Stimulated activated effector memory CD8-positive, alpha-beta T cell treated with anti-CD3 and anti-CD28 coated beads, Interleukin-12 subunit alpha, Interleukin-12 subunit beta, amount 100 ng/mL, for 72 hours (primary cell): ENCODE results near the gene TMEM232.

Source experiments
- ATAC-seq: fragments of 150-1000 bp; cut with Tn5 transposase; 2 replicates; pipeline ENCODE4 v1.10.0; 2021
- DNase-seq, 2 donors: peaks; one replicate each; pipeline ENCODE4 v3.0.0; 2021 to 2022; ENCODE audit warnings: low spot score in 2 of 2
- H3K27ac Mint-ChIP-seq: one replicate; pipeline ENCODE4 v1.8.0; 2022; ENCODE audit warnings: mild to moderate bottlenecking, mixed read lengths
- H3K36me3 Mint-ChIP-seq: one replicate; pipeline ENCODE4 v1.8.0; 2022; ENCODE audit warnings: mild to moderate bottlenecking, mixed read lengths
- H3K4me1 Mint-ChIP-seq: one replicate; pipeline ENCODE4 v1.8.0; 2022; ENCODE audit warnings: mixed read lengths
- H3K4me3 Mint-ChIP-seq: one replicate; pipeline ENCODE4 v1.8.0; 2022; ENCODE audit warnings: mild to moderate bottlenecking, mixed read lengths
- H3K9me3 Mint-ChIP-seq: one replicate; pipeline ENCODE4 v1.8.0; 2022; ENCODE audit warnings: mixed read lengths

TMEM232 gene

GRCh38 chr5:110463106-110463505 is 263.4 kb downstream of the TMEM232 start:
- Mint-ChIP-seq H3K4me1 (no peaks in the 10 kb centered on the region), H3K27ac (no peak overlapping the region), H3K36me3 (no peaks in the 10 kb centered on the region), H3K9me3 (no peaks in the 10 kb centered on the region), H3K4me3 (no peak overlapping the region)
- ATAC-seq (no peak), DNase-seq (no peak)

- H3K9me3 Mint-ChIP-seq, result no peaks in the 10 kb centered on the region
- DNase-seq (no peak), ATAC-seq (no peak)
- H3K4me3 Mint-ChIP-seq, result no peak overlapping the region
- no peaks in the 10 kb centered on the region for H3K36me3 Mint-ChIP-seq
- no peak overlapping the region for H3K27ac Mint-ChIP-seq
- no peaks in the 10 kb centered on the region for H3K4me1 Mint-ChIP-seq
Measured at GRCh38 chr5:110460837-110461236, 265.6 kb downstream of the TMEM232 start.

- Mint-ChIP-seq H3K27ac (no peak overlapping the region), H3K36me3 (no peaks in the 10 kb centered on the region), H3K4me3 (no peak overlapping the region), H3K4me1 (no peaks in the 10 kb centered on the region), H3K9me3 (no peaks in the 10 kb centered on the region)
- ATAC-seq (no peak), DNase-seq (no peak)
Measured at GRCh38 chr5:110458313-110458712, 268.2 kb downstream of the TMEM232 start.

- Mint-ChIP-seq H3K4me1 (no peaks in the 10 kb centered on the region), H3K9me3 (no peaks in the 10 kb centered on the region), H3K36me3 (no peaks in the 10 kb centered on the region), H3K27ac (no peak overlapping the region), H3K4me3 (no peak overlapping the region)
- DNase-seq (no peak), ATAC-seq (peak; percentile 50)
Measured at GRCh38 chr5:110442856-110443255, 283.6 kb downstream of the TMEM232 start.

GRCh38 chr5:110441035-110441434 is 285.4 kb downstream of the TMEM232 start:
- ATAC-seq (peak; percentile 35), DNase-seq (no peak)
- no peaks in the 10 kb centered on the region for H3K9me3 Mint-ChIP-seq

GRCh38 chr5:110440058-110440457 is 286.4 kb downstream of the TMEM232 start:
- Mint-ChIP-seq H3K4me1 (no peaks in the 10 kb centered on the region), H3K9me3 (no peaks in the 10 kb centered on the region), H3K36me3 (no peaks in the 10 kb centered on the region), H3K27ac (no peak overlapping the region), H3K4me3 (no peak overlapping the region)
- ATAC-seq, result no peak
- DNase-seq, result no peak

More at GRCh38 chr5:110441035-110441434, 285.4 kb downstream of the TMEM232 start:
- Mint-ChIP-seq H3K27ac (no peak overlapping the region), H3K4me3 (no peak overlapping the region), H3K4me1 (no peaks in the 10 kb centered on the region), H3K36me3 (no peaks in the 10 kb centered on the region)

GRCh38 chr5:110439296-110439695 is 287.2 kb downstream of the TMEM232 start:
- no peak for ATAC-seq
- no peak overlapping the region for H3K27ac Mint-ChIP-seq
- H3K36me3 Mint-ChIP-seq, result no peaks in the 10 kb centered on the region
- H3K4me1 Mint-ChIP-seq, result no peaks in the 10 kb centered on the region
- no peak overlapping the region for H3K4me3 Mint-ChIP-seq
- no peaks in the 10 kb centered on the region for H3K9me3 Mint-ChIP-seq
- DNase-seq, result no peak

- H3K4me3 Mint-ChIP-seq, result no peak overlapping the region
- DNase-seq, result no peak
Measured at GRCh38 chr5:110435207-110435606, 291.3 kb downstream of the TMEM232 start.

GRCh38 chr5:110431603-110432002 is 294.9 kb downstream of the TMEM232 start:
- H3K4me3 Mint-ChIP-seq, result no peak overlapping the region
- no peaks in the 10 kb centered on the region for H3K36me3 Mint-ChIP-seq
- H3K9me3 Mint-ChIP-seq, result peaks cover 4% of the 10 kb centered on the region
- ATAC-seq, result no peak
- H3K27ac Mint-ChIP-seq, result no peak overlapping the region
- H3K4me1 Mint-ChIP-seq, result no peaks in the 10 kb centered on the region
- no peak for DNase-seq

More at GRCh38 chr5:110435207-110435606, 291.3 kb downstream of the TMEM232 start:
- Mint-ChIP-seq H3K36me3 (no peaks in the 10 kb centered on the region), H3K27ac (no peak overlapping the region), H3K4me1 (no peaks in the 10 kb centered on the region), H3K9me3 (peaks cover 4% of the 10 kb centered on the region)
- ATAC-seq, result no peak

GRCh38 chr5:110414360-110414759 is 312.1 kb downstream of the TMEM232 start:
- Mint-ChIP-seq H3K9me3 (no peaks in the 10 kb centered on the region), H3K4me1 (no peaks in the 10 kb centered on the region), H3K36me3 (no peaks in the 10 kb centered on the region), H3K27ac (no peak overlapping the region), H3K4me3 (no peak overlapping the region)
- ATAC-seq (no peak), DNase-seq (no peak)

GRCh38 chr5:110413856-110414255 is 312.6 kb downstream of the TMEM232 start:
- Mint-ChIP-seq H3K4me1 (no peaks in the 10 kb centered on the region), H3K36me3 (no peaks in the 10 kb centered on the region), H3K27ac (no peak overlapping the region), H3K4me3 (no peak overlapping the region), H3K9me3 (no peaks in the 10 kb centered on the region)
- no peak for ATAC-seq
- no peak for DNase-seq

GRCh38 chr5:110409571-110409970 is 316.9 kb downstream of the TMEM232 start:
- H3K27ac Mint-ChIP-seq, result no peak overlapping the region
- DNase-seq (no peak), ATAC-seq (no peak)
- no peaks in the 10 kb centered on the region for H3K9me3 Mint-ChIP-seq
- H3K4me3 Mint-ChIP-seq, result no peak overlapping the region
- H3K4me1 Mint-ChIP-seq, result no peaks in the 10 kb centered on the region
- no peaks in the 10 kb centered on the region for H3K36me3 Mint-ChIP-seq

- ATAC-seq (no peak), DNase-seq (no peak)
- no peaks in the 10 kb centered on the region for H3K4me1 Mint-ChIP-seq
- H3K36me3 Mint-ChIP-seq, result no peaks in the 10 kb centered on the region
- no peak overlapping the region for H3K27ac Mint-ChIP-seq
- no peak overlapping the region for H3K4me3 Mint-ChIP-seq
- no peaks in the 10 kb centered on the region for H3K9me3 Mint-ChIP-seq
Measured at GRCh38 chr5:110402562-110402961, 323.9 kb downstream of the TMEM232 start.

- no peak overlapping the region for H3K4me3 Mint-ChIP-seq
- H3K36me3 Mint-ChIP-seq, result no peaks in the 10 kb centered on the region
- ATAC-seq (no peak), DNase-seq (no peak)
- H3K9me3 Mint-ChIP-seq, result no peaks in the 10 kb centered on the region
- no peaks in the 10 kb centered on the region for H3K4me1 Mint-ChIP-seq
- H3K27ac Mint-ChIP-seq, result no peak overlapping the region
Measured at GRCh38 chr5:110401881-110402280, 324.6 kb downstream of the TMEM232 start.

GRCh38 chr5:110398951-110399350 is 327.5 kb downstream of the TMEM232 start:
- H3K4me1 Mint-ChIP-seq, result no peaks in the 10 kb centered on the region
- DNase-seq (no peak), ATAC-seq (no peak)
- no peak overlapping the region for H3K27ac Mint-ChIP-seq
- no peak overlapping the region for H3K4me3 Mint-ChIP-seq
- H3K36me3 Mint-ChIP-seq, result no peaks in the 10 kb centered on the region
- no peaks in the 10 kb centered on the region for H3K9me3 Mint-ChIP-seq

- H3K9me3 Mint-ChIP-seq, result no peaks in the 10 kb centered on the region
- H3K27ac Mint-ChIP-seq, result no peak overlapping the region
- no peak for DNase-seq
- no peak for ATAC-seq
- H3K4me3 Mint-ChIP-seq, result no peak overlapping the region
- H3K36me3 Mint-ChIP-seq, result no peaks in the 10 kb centered on the region
- no peaks in the 10 kb centered on the region for H3K4me1 Mint-ChIP-seq
Measured at GRCh38 chr5:110397281-110397680, 329.2 kb downstream of the TMEM232 start.

GRCh38 chr5:110386782-110387181 is 339.7 kb downstream of the TMEM232 start:
- Mint-ChIP-seq H3K36me3 (no peaks in the 10 kb centered on the region), H3K27ac (no peak overlapping the region), H3K4me3 (no peak overlapping the region), H3K4me1 (no peaks in the 10 kb centered on the region), H3K9me3 (no peaks in the 10 kb centered on the region)
- DNase-seq (no peak), ATAC-seq (no peak)
